Astrocyte (in vitro differentiated cells and primary cell): ENCODE data around the gene SCAMP3. TPM values are rescaled to one million over a fixed set of nuclear protein-coding genes. Genes with fewer than 3 reads are reported as not detected.

Experiments used
- DNase-seq: peaks from one replicate; pipeline ENCODE4 v3.0.0-alpha.2; 2010; ENCODE audit warnings: low read depth
- FAIRE-seq: peaks from 2 replicates; lab custom pipeline; 2011; peaks lifted over from hg19 to GRCh38; lab: Jason Lieb, UNC
- H2AFZ ChIP-seq: 2 replicates; pipeline ENCODE4 v1.6.0; 2012; ENCODE audit warnings: low read depth, low read length, inconsistent platforms
- H3K27ac ChIP-seq: 2 replicates; pipeline ENCODE4 v1.5.1; 2011; ENCODE audit warnings: low read depth, low read length, inconsistent platforms
- H3K27me3 ChIP-seq: 2 replicates; pipeline ENCODE4 v1.6.0; 2011; ENCODE audit warnings: low read length, inconsistent platforms; ENCODE audit not compliant: insufficient read depth
- H3K36me3 ChIP-seq: 2 replicates; pipeline ENCODE4 v1.5.1; 2011; ENCODE audit warnings: low read length, inconsistent platforms; ENCODE audit not compliant: insufficient read depth
- H3K4me1 ChIP-seq: 2 replicates; pipeline ENCODE4 v1.5.1; 2011; ENCODE audit warnings: low read length, inconsistent platforms; ENCODE audit not compliant: insufficient read depth
- H3K4me2 ChIP-seq: 2 replicates; pipeline ENCODE4 v1.6.0; 2012; ENCODE audit warnings: low read length, inconsistent platforms
- H3K4me3 ChIP-seq: 2 replicates; pipeline ENCODE4 v1.5.1; 2011; ENCODE audit warnings: low read depth, mild to moderate bottlenecking, low read length, inconsistent platforms; ENCODE audit not compliant: insufficient read depth
- H3K79me2 ChIP-seq: 2 replicates; pipeline ENCODE4 v1.6.0; 2012; ENCODE audit warnings: mild to moderate bottlenecking, low read length, inconsistent platforms; ENCODE audit not compliant: insufficient read depth
- H3K9ac ChIP-seq: 2 replicates; pipeline ENCODE4 v1.6.0; 2012; ENCODE audit warnings: mild to moderate bottlenecking, low read length, inconsistent platforms
- H3K9me3 ChIP-seq: 2 replicates; pipeline ENCODE4 v1.5.1; 2012; ENCODE audit warnings: low read depth, mild to moderate bottlenecking, low read length, inconsistent platforms; ENCODE audit not compliant: insufficient read depth
- H4K20me1 ChIP-seq: 2 replicates; pipeline ENCODE4 v1.6.0; 2012; ENCODE audit warnings: low read length, inconsistent platforms; ENCODE audit not compliant: insufficient read depth
- H3K27ac Mint-ChIP-seq: one replicate; pipeline ENCODE4 v1.8.0; 2021; ENCODE audit warnings: mild to moderate bottlenecking, mixed read lengths; ENCODE audit not compliant: unreplicated experiment
- H3K27me3 Mint-ChIP-seq: one replicate; pipeline ENCODE4 v1.8.0; 2021; ENCODE audit warnings: low read depth, mixed read lengths; ENCODE audit not compliant: unreplicated experiment
- H3K36me3 Mint-ChIP-seq: one replicate; pipeline ENCODE4 v1.8.0; 2021; ENCODE audit warnings: low read depth, mixed read lengths; ENCODE audit not compliant: unreplicated experiment
- H3K4me1 Mint-ChIP-seq: one replicate; pipeline ENCODE4 v1.8.0; 2021; ENCODE audit warnings: low read depth, mixed read lengths; ENCODE audit not compliant: unreplicated experiment
- H3K4me3 Mint-ChIP-seq: one replicate; pipeline ENCODE4 v1.8.0; 2021; ENCODE audit warnings: mild to moderate bottlenecking, moderate library complexity, mixed read lengths; ENCODE audit not compliant: unreplicated experiment
- H3K9me3 Mint-ChIP-seq: one replicate; pipeline ENCODE4 v1.8.0; 2021; ENCODE audit warnings: mild to moderate bottlenecking, mixed read lengths; ENCODE audit not compliant: unreplicated experiment
- CTCF ChIP-seq: IDR thresholded peaks from 2 replicates; pipeline ENCODE4 v1.5.1; 2011; ENCODE audit warnings: low read depth, mild to moderate bottlenecking, inconsistent platforms, low read length, moderate library complexity; ENCODE audit not compliant: insufficient read depth
- EZH2 ChIP-seq: IDR thresholded peaks from 2 replicates; pipeline ENCODE4 v1.6.1; 2012; ENCODE audit warnings: mild to moderate bottlenecking, low read length, inconsistent platforms; ENCODE audit not compliant: insufficient read depth
- total RNA-seq: library from RNA; stranded (reverse); gene quantifications from 2 replicates; pipeline ENCODE4 v1.2.1, GENCODE V29; 2021

The SCAMP3 gene
- total RNA-seq, 1 donor from 2014 or later: 68.9 TPM

- Histone ChIP-seq H3K79me2 (no peaks in the 10 kb centered on the region), H3K4me2 (no peak overlapping the region), H3K4me3 (no peak overlapping the region), H3K9me3 (no peaks in the 10 kb centered on the region), H2AFZ (no peak overlapping the region), H4K20me1 (no peaks in the 10 kb centered on the region), H3K9ac (no peak overlapping the region), H3K27me3 (peaks cover 13% of the 10 kb centered on the region), H3K36me3 (no peaks in the 10 kb centered on the region), H3K27ac (no peak overlapping the region), H3K4me1 (no peaks in the 10 kb centered on the region)
- FAIRE-seq (no peak), DNase-seq (no peak)
- Mint-ChIP-seq H3K36me3 (no peaks in the 10 kb centered on the region), H3K4me3 (no peak overlapping the region), H3K27me3 (peaks cover 28% of the 10 kb centered on the region), H3K27ac (no peak overlapping the region), H3K4me1 (peaks cover under 1% of the 10 kb centered on the region), H3K9me3 (peaks cover 3% of the 10 kb centered on the region)
- TF ChIP-seq CTCF (no peak), EZH2 (no peak)
These were observed 38.6 kb upstream of the SCAMP3 start for GRCh38 chr1:155300553-155301329.

GRCh38 chr1:155300024-155300423 lies 37.9 kb upstream of the SCAMP3 start:
- no peak overlapping the region for H3K4me3 ChIP-seq
- H3K27ac Mint-ChIP-seq: no peak overlapping the region
- peaks cover 2% of the 10 kb centered on the region for H3K36me3 Mint-ChIP-seq
- no peaks in the 10 kb centered on the region for H3K79me2 ChIP-seq
- no peak overlapping the region for H2AFZ ChIP-seq
- no peaks in the 10 kb centered on the region for H3K36me3 ChIP-seq
- H3K9ac ChIP-seq: no peak overlapping the region
- H3K4me2 ChIP-seq: no peak overlapping the region
- DNase-seq: no peak
- H3K4me1 ChIP-seq: no peaks in the 10 kb centered on the region
- TF ChIP-seq CTCF (no peak), EZH2 (no peak)
- H3K27me3 Mint-ChIP-seq: peaks cover 33% of the 10 kb centered on the region
- no peaks in the 10 kb centered on the region for H3K9me3 ChIP-seq
- no peak overlapping the region for H3K27ac ChIP-seq
- no peaks in the 10 kb centered on the region for H4K20me1 ChIP-seq
- peaks cover 5% of the 10 kb centered on the region for H3K9me3 Mint-ChIP-seq
- no peaks in the 10 kb centered on the region for H3K4me1 Mint-ChIP-seq
- no peak for FAIRE-seq
- no peak overlapping the region for H3K4me3 Mint-ChIP-seq
- peaks cover 21% of the 10 kb centered on the region for H3K27me3 ChIP-seq

- Histone ChIP-seq H3K4me1 (no peaks in the 10 kb centered on the region), H4K20me1 (no peaks in the 10 kb centered on the region), H2AFZ (no peak overlapping the region), H3K4me2 (no peak overlapping the region), H3K9me3 (peaks cover 3% of the 10 kb centered on the region), H3K27ac (no peak overlapping the region), H3K27me3 (peaks cover 37% of the 10 kb centered on the region), H3K9ac (no peak overlapping the region), H3K4me3 (no peak overlapping the region), H3K79me2 (no peaks in the 10 kb centered on the region), H3K36me3 (no peaks in the 10 kb centered on the region)
- H3K4me1 Mint-ChIP-seq: no peaks in the 10 kb centered on the region
- TF ChIP-seq EZH2: no peak
- no peak for TF ChIP-seq CTCF
- peaks cover 7% of the 10 kb centered on the region for H3K36me3 Mint-ChIP-seq
- H3K9me3 Mint-ChIP-seq: peaks cover 3% of the 10 kb centered on the region
- DNase-seq (no peak), FAIRE-seq (no peak)
- no peak overlapping the region for H3K27ac Mint-ChIP-seq
- H3K27me3 Mint-ChIP-seq: peaks cover 55% of the 10 kb centered on the region
- peak overlapping the region; percentile 17 for H3K4me3 Mint-ChIP-seq
These were observed 35.2 kb upstream of the SCAMP3 start for GRCh38 chr1:155297384-155297783.
